Measurements from ENCODE around the gene MAPK8. TPM values are rescaled to one million over a fixed set of nuclear protein-coding genes. Genes with fewer than 3 reads are reported as not detected.

MAPK8 gene
- total RNA-seq, 1 experiment from 2014 or later = 83.3 TPM

- Mint-ChIP-seq H3K9me3 (ENCODE audit: unreplicated experiment) (no peaks in the 10 kb centered on the region), H3K36me3 (ENCODE audit: insufficient read depth, unreplicated experiment) (peaks cover 22% of the 10 kb centered on the region), H3K27ac (ENCODE audit: unreplicated experiment) (no peak overlapping the region), H3K4me3 (ENCODE audit: unreplicated experiment) (no peak overlapping the region), H3K27me3 (ENCODE audit: insufficient read depth, unreplicated experiment) (no peaks in the 10 kb centered on the region), H3K4me1 (ENCODE audit: low read depth, unreplicated experiment) (no peaks in the 10 kb centered on the region)
- Histone ChIP-seq H3K27me3 (replicated peaks; ENCODE audit: control insufficient read depth, insufficient read depth, low read length) (no peaks in the 10 kb centered on the region), H3K4me1 (no peaks in the 10 kb centered on the region; the same call in 1 of the 2 replicates), H3K9me3 (no peaks in the 10 kb centered on the region), H3K4me3 (ENCODE audit: low read depth, low read length) (no peak overlapping the region), H3K36me3 (ENCODE audit: control insufficient read depth, insufficient read depth, low read length) (no peaks in the 10 kb centered on the region; the same call in 1 of the 2 replicates)
- DNase-seq = no peak
- no peak for TF ChIP-seq CTCF (IDR thresholded peaks at IDR 0.05; ENCODE audit: insufficient read depth in 1 of 2, low read depth in 1 of 2, low read length in 1 of 2, severe bottlenecking in 1 of 2, unreplicated experiment in 1 of 2)
- no TSS peak for BruUV-seq (replicated peaks)
- ChIA-PET CTCF (interaction anchor here (1.0 kb wide), 1 partner anchor 14 kb away, joined by 3 read pairs; no protein-coding TSS in a partner anchor), POLR2A (no interaction called here)
- intact Hi-C loops (cut with micrococcal nuclease; ENCODE audit: unreplicated experiment) = no loop called here
Measured at GRCh38 chr10:48430402-48430993, 124.0 kb downstream of the MAPK8 start.

DNA sequence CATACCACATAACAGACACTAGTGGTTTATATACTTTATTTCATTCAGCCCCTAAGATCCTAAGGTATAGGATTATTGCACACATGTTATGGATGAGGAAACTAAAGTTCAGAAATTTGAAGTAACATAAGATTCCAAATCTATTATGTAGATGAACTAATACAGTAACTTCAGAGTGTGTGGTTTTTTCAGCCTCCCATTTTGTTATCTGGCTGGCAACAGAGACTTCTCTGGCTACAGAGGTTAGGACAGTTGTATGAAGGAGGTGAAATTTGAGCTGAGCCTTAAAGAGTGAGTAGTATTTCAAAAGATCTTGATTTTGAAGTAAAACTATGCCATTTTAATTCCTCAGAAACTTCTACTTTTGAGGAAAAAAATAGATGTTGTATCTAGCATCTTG, 125.4 kb downstream of the MAPK8 start:
- POLR2A ChIA-PET = no interaction called here
- no TSS peak for BruUV-seq (replicated peaks)
- H3K27me3 Mint-ChIP-seq (ENCODE audit: insufficient read depth, unreplicated experiment) = no peaks in the 10 kb centered on the region
- H3K4me1 Mint-ChIP-seq (ENCODE audit: low read depth, unreplicated experiment) = no peaks in the 10 kb centered on the region
- H3K4me3 Mint-ChIP-seq (ENCODE audit: unreplicated experiment) = no peak overlapping the region
- H3K36me3 Mint-ChIP-seq (ENCODE audit: insufficient read depth, unreplicated experiment) = peaks cover 15% of the 10 kb centered on the region
- CTCF ChIA-PET = no interaction called here
- no peak for DNase-seq
- TF ChIP-seq CTCF (IDR thresholded peaks at IDR 0.05; ENCODE audit: insufficient read depth in 1 of 2, low read depth in 1 of 2, low read length in 1 of 2, severe bottlenecking in 1 of 2, unreplicated experiment in 1 of 2) = no peak
- intact Hi-C loops (cut with micrococcal nuclease; ENCODE audit: unreplicated experiment) = no loop called here
- no peaks in the 10 kb centered on the region; the same call in 1 of the 2 replicates for H3K4me1 ChIP-seq
- H3K27ac Mint-ChIP-seq (ENCODE audit: unreplicated experiment) = no peak overlapping the region
- no peaks in the 10 kb centered on the region for H3K9me3 Mint-ChIP-seq (ENCODE audit: unreplicated experiment)
- H3K36me3 ChIP-seq (ENCODE audit: control insufficient read depth, insufficient read depth, low read length) = no peaks in the 10 kb centered on the region; the same call in 1 of the 2 replicates
- no peaks in the 10 kb centered on the region for H3K9me3 ChIP-seq
- H3K4me3 ChIP-seq (ENCODE audit: low read depth, low read length) = no peak overlapping the region
- H3K27me3 ChIP-seq (replicated peaks; ENCODE audit: control insufficient read depth, insufficient read depth, low read length) = no peaks in the 10 kb centered on the region

GRCh38 chr10:48437546-48437945, 131.1 kb downstream of the MAPK8 start:
- ChIA-PET POLR2A (no interaction called here), CTCF (interaction anchor here (0.5 to 1.2 kb wide), 2 partner anchors 69 to 218 kb away, joined by 3 to 4 read pairs; no protein-coding TSS in a partner anchor)
- Mint-ChIP-seq H3K36me3 (ENCODE audit: insufficient read depth, unreplicated experiment) (peaks cover 12% of the 10 kb centered on the region), H3K4me1 (ENCODE audit: low read depth, unreplicated experiment) (peaks cover 10% of the 10 kb centered on the region), H3K4me3 (ENCODE audit: unreplicated experiment) (no peak overlapping the region), H3K9me3 (ENCODE audit: unreplicated experiment) (no peaks in the 10 kb centered on the region), H3K27me3 (ENCODE audit: insufficient read depth, unreplicated experiment) (no peaks in the 10 kb centered on the region), H3K27ac (ENCODE audit: unreplicated experiment) (no peak overlapping the region)
- no peak for TF ChIP-seq CTCF (IDR thresholded peaks at IDR 0.05; ENCODE audit: insufficient read depth in 1 of 2, low read depth in 1 of 2, low read length in 1 of 2, severe bottlenecking in 1 of 2, unreplicated experiment in 1 of 2)
- Histone ChIP-seq H3K36me3 (ENCODE audit: control insufficient read depth, insufficient read depth, low read length) (no peaks in the 10 kb centered on the region), H3K9me3 (no peaks in the 10 kb centered on the region), H3K4me3 (ENCODE audit: low read depth, low read length) (no peak overlapping the region), H3K4me1 (peaks cover 17% of the 10 kb centered on the region), H3K27me3 (replicated peaks; ENCODE audit: control insufficient read depth, insufficient read depth, low read length) (no peaks in the 10 kb centered on the region)
- no peak for DNase-seq
- BruUV-seq (replicated peaks) = no TSS peak
- intact Hi-C loops (cut with micrococcal nuclease; ENCODE audit: unreplicated experiment) = no loop called here
